Measurements from ENCODE around the gene RAB8B.

RAB8B gene

DNA sequence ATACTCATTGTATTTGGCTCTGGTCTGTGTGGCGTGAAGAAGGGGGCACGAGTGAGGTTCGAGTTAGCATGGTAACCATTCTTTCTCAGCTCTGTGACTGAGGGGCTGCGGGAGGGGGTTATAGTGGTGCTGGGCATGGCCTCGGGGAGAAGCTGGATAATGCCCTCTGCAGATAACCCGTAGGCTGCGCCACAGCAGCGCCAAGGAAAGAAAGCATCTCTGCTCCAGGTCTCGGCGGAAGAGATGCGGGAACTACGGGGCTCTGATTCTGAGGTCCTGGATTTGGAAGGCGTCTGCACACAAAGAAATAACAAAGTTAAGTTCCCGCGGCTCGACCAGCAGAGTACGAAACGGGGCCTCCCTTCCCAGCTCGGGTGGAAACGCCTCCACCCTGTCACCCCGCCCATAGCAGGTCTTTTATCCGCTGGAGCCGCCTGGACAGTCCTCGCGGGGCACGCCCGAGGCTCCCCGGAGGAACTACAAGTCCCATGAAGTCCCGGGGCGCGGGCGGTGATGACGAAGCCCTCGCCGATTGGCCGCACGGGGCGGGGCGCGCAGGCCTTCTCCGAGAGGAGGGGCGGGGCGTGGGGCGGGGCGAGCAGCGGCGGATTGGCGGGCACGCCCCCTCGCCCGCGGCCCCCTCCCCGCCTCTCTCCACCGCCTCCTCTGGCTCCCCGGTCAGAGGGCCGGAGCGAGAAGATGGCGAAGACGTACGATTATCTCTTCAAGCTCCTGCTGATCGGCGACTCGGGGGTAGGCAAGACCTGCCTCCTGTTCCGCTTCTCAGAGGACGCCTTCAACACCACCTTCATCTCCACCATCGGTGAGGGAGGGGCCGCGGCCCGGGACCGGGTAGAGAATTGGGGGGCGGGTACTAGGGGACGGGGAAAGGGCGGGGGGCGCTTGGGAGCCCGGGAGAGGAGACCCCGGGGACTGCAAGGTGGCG, at the start of gene RAB8B:
RAB8B (plus strand) TSS at position 681 of the 946 bp plus-strand sequence; CDS start at position 700, 19 bp downstream.
- H3K4me3 ChIP-seq (ENCODE audit: low read length): peak within 1 kb of the TSS; percentile 69
- TF ChIP-seq, protein P1, sequence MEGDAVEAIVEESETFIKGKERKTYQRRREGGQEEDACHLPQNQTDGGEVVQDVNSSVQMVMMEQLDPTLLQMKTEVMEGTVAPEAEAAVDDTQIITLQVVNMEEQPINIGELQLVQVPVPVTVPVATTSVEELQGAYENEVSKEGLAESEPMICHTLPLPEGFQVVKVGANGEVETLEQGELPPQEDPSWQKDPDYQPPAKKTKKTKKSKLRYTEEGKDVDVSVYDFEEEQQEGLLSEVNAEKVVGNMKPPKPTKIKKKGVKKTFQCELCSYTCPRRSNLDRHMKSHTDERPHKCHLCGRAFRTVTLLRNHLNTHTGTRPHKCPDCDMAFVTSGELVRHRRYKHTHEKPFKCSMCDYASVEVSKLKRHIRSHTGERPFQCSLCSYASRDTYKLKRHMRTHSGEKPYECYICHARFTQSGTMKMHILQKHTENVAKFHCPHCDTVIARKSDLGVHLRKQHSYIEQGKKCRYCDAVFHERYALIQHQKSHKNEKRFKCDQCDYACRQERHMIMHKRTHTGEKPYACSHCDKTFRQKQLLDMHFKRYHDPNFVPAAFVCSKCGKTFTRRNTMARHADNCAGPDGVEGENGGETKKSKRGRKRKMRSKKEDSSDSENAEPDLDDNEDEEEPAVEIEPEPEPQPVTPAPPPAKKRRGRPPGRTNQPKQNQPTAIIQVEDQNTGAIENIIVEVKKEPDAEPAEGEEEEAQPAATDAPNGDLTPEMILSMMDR (IDR thresholded peaks at IDR 0.05; ENCODE audit: insufficient read depth, low read depth, low read length, missing control alignments): no peak
- peak; percentile 95 for DNase-seq (ENCODE audit: low read depth)

- DNase-seq (ENCODE audit: low read depth): no peak
Observed at GRCh38 chr15:63140936-63141335, 48.5 kb upstream of the RAB8B start.

DNA sequence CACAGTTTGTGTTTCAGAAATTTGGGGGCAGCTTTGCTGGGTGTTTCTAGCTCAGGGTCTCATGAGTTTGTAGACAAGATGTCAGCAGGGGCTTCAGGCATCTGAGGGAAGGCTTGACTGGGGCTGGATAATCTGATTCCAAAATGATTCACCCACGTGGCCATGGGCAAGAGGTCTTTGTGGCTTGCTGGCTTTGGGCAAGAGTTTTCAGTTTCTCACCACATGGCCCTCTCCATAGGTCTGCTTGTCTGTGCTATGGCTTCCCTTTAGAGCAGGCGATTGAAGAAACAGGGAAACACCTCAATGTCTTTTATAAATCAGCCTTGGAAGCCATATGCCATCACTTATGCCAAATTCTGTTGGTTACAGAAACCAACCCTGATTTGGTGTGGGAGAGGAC, 44.0 kb upstream of the RAB8B start:
- TF ChIP-seq, protein P1 (IDR thresholded peaks at IDR 0.05; ENCODE audit: insufficient read depth, low read depth, low read length, missing control alignments): no peak
- DNase-seq (ENCODE audit: low read depth): no peak
- no peak overlapping the region for H3K4me3 ChIP-seq (ENCODE audit: low read length)

More at GRCh38 chr15:63140936-63141335, 48.5 kb upstream of the RAB8B start:
- no peak overlapping the region for H3K4me3 ChIP-seq (ENCODE audit: low read length)
- TF ChIP-seq, protein P1 (IDR thresholded peaks at IDR 0.05; ENCODE audit: insufficient read depth, low read depth, low read length, missing control alignments): no peak

- TF ChIP-seq, protein P1 (IDR thresholded peaks at IDR 0.05; ENCODE audit: insufficient read depth, low read depth, low read length, missing control alignments): no peak
- no peak overlapping the region for H3K4me3 ChIP-seq (ENCODE audit: low read length)
Observed at GRCh38 chr15:63146684-63147083, 42.7 kb upstream of the RAB8B start.

DNA sequence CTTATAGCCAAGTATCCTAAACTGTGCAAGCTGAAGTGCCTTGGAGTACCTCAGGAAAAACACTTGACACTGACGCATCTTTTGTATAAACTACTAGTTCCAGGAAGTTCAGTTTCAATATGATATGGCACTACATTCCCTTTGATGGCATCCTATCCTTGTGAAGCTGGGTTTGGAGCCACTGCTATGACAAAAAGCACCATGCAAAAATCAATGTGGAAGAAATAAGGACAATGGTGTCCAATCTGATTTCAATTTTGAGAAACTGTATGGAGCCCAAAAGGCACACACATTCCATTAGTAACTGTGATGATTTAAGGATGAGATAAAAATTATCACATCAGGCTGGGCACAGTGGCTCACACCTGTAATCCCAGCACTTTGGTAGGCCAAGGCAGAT, 37.7 kb upstream of the RAB8B start:
- no peak for DNase-seq (ENCODE audit: low read depth)
- TF ChIP-seq, protein P1 (IDR thresholded peaks at IDR 0.05; ENCODE audit: insufficient read depth, low read depth, low read length, missing control alignments): no peak

More at GRCh38 chr15:63146684-63147083, 42.7 kb upstream of the RAB8B start:
- DNase-seq (ENCODE audit: low read depth): no peak

DNA sequence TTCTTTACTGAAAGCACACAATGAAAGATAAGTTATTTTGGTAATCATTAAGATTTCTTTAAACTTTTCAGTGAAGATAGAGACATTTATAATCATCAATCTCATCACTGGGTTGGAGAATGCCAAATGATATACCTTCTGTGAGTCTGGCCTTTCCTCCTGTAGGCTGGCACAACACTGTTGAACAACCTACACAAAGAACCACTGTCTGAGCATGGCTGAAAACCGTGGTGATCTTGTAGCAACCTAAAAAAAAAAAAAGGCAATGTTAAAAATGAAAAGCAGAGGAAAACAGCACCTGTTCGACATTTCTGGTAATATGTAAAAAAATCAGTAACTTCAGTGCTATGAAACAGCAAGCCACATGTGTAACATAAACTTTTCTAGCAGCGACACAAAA, 33.9 kb upstream of the RAB8B start:
- peak overlapping the region; percentile 81 for H3K4me3 ChIP-seq (ENCODE audit: low read length)
- TF ChIP-seq, protein P1 (IDR thresholded peaks at IDR 0.05; ENCODE audit: insufficient read depth, low read depth, low read length, missing control alignments): no peak
- DNase-seq (ENCODE audit: low read depth): no peak

More for the DNA sequence above, 37.7 kb upstream of the RAB8B start:
- no peak overlapping the region for H3K4me3 ChIP-seq (ENCODE audit: low read length)

All from epithelial cell of esophagus (primary cell).